ENCODE results near the gene KCNA2.

Gene KCNA2

GRCh38 chr1:110636149-110636935 lies 30.2 kb upstream of the KCNA2 start:
- ChIA-PET POLR2A (no interaction called here), CTCF (interaction anchor here (0.5 to 3.8 kb wide), 5 partner anchors 21 to 344 kb away, joined by 3 to 24 read pairs (median 5); no protein-coding TSS in a partner anchor)
- no peak overlapping the region for H3K4me3 ChIP-seq (ENCODE audit: low read depth, low read length)
- no peaks in the 10 kb centered on the region for H3K4me1 ChIP-seq (ENCODE audit: control insufficient read depth, insufficient read depth, low read length)
- no peaks in the 10 kb centered on the region for H3K36me3 ChIP-seq (ENCODE audit: control insufficient read depth in 2 of 2, insufficient read depth in 1 of 2, low read length in 2 of 2)
- no peaks in the 10 kb centered on the region for H3K9me3 ChIP-seq (ENCODE audit: control insufficient read depth, insufficient read depth, low read depth, low read length)
- TF ChIP-seq, protein P1, sequence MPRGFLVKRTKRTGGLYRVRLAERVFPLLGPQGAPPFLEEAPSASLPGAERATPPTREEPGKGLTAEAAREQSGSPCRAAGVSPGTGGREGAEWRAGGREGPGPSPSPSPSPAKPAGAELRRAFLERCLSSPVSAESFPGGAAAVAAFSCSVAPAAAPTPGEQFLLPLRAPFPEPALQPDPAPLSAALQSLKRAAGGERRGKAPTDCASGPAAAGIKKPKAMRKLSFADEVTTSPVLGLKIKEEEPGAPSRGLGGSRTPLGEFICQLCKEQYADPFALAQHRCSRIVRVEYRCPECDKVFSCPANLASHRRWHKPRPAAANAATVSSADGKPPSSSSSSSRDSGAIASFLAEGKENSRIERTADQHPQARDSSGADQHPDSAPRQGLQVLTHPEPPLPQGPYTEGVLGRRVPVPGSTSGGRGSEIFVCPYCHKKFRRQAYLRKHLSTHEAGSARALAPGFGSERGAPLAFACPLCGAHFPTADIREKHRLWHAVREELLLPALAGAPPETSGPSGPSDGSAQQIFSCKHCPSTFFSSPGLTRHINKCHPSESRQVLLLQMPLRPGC (tag by site-specific recombination; IDR thresholded peaks at IDR 0.05), result no peak
- TF ChIP-seq, protein P2, sequence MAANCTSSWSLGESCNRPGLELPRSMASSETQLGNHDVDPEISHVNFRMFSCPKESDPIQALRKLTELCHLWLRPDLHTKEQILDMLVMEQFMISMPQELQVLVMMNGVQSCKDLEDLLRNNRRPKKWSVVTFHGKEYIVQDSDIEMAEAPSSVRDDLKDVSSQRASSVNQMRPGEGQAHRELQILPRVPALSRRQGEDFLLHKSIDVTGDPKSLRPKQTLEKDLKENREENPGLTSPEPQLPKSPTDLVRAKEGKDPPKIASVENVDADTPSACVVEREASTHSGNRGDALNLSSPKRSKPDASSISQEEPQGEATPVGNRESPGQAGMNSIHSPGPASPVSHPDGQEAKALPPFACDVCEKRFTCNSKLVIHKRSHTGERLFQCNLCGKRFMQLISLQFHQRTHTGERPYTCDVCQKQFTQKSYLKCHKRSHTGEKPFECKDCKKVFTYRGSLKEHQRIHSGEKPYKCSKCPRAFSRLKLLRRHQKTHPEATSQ (tag by site-specific recombination; IDR thresholded peaks at IDR 0.05), result no peak
- TF ChIP-seq ZNF184 (tag by site-specific recombination; IDR thresholded peaks at IDR 0.05) (no peak), ZNF707 (tag by site-specific recombination; IDR thresholded peaks at IDR 0.05) (no peak), ZNF785 (tag by site-specific recombination; IDR thresholded peaks at IDR 0.05) (no peak), ZNF26 (tag by site-specific recombination; IDR thresholded peaks at IDR 0.05) (no peak)
- H3K27ac ChIP-seq (ENCODE audit: extremely low read depth, low read depth, low read length), result no peak overlapping the region

- H3K27ac ChIP-seq (ENCODE audit: extremely low read depth, low read depth, low read length), result no peak overlapping the region
- TF ChIP-seq ZNF24 (tag by site-specific recombination; IDR thresholded peaks at IDR 0.05), result no peak
- TF ChIP-seq BCL11A (tag by site-specific recombination; IDR thresholded peaks at IDR 0.05; ENCODE audit: low read depth), result no peak
- TF ChIP-seq OSR2 (tag by site-specific recombination; IDR thresholded peaks at IDR 0.05), result no peak
- no peak for TF ChIP-seq ZNF670 (tag by site-specific recombination; IDR thresholded peaks at IDR 0.05; ENCODE audit: low read depth)
- TF ChIP-seq PRDM10 (tag by site-specific recombination; IDR thresholded peaks at IDR 0.05), result no peak
- no peak for TF ChIP-seq ZBTB21 (tag by site-specific recombination; IDR thresholded peaks at IDR 0.05)
- no peaks in the 10 kb centered on the region for H3K9me3 ChIP-seq (ENCODE audit: control insufficient read depth, insufficient read depth, low read depth, low read length)
- ChIA-PET POLR2A (no interaction called here), CTCF (interaction anchor here (0.6 to 3.8 kb wide), 3 partner anchors 130 to 529 kb away, joined by 3 to 24 read pairs (median 3); no protein-coding TSS in a partner anchor)
- no peaks in the 10 kb centered on the region for H3K4me1 ChIP-seq (ENCODE audit: control insufficient read depth, insufficient read depth, low read length)
- H3K4me3 ChIP-seq (ENCODE audit: low read depth, low read length), result no peak overlapping the region
- no peaks in the 10 kb centered on the region for H3K36me3 ChIP-seq (ENCODE audit: control insufficient read depth in 2 of 2, insufficient read depth in 1 of 2, low read length in 2 of 2)
Observed at GRCh38 chr1:110635434-110635833, 29.3 kb upstream of the KCNA2 start.
